Prostate gland (tissue), 2 donors: ENCODE measurements around the gene KAZALD1.

ENCODE experiments used
- POLR2AphosphoS5 ChIP-seq: sonication (generic); formaldehyde crosslinking; IDR thresholded peaks from one replicate; pipeline ENCODE4 v1.6.1; 2017; ENCODE audit warnings: antibody characterized with exemption
- TF ChIP-seq, protein P1 (sequence below), 4 experiments: fragments of 200-600 bp in 2 of 4; fragments of 450-650 bp in 2 of 4; sonication (generic) in 2 of 4; IDR thresholded peaks; 1 replicate in 3 of 4; 2 replicates in 1 of 4; pipeline ENCODE4 v1.5.1; 2016 to 2019; ENCODE audit warnings: antibody characterized with exemption in 4 of 4, mild to moderate bottlenecking in 2 of 4, moderate library complexity in 2 of 4

DNA sequence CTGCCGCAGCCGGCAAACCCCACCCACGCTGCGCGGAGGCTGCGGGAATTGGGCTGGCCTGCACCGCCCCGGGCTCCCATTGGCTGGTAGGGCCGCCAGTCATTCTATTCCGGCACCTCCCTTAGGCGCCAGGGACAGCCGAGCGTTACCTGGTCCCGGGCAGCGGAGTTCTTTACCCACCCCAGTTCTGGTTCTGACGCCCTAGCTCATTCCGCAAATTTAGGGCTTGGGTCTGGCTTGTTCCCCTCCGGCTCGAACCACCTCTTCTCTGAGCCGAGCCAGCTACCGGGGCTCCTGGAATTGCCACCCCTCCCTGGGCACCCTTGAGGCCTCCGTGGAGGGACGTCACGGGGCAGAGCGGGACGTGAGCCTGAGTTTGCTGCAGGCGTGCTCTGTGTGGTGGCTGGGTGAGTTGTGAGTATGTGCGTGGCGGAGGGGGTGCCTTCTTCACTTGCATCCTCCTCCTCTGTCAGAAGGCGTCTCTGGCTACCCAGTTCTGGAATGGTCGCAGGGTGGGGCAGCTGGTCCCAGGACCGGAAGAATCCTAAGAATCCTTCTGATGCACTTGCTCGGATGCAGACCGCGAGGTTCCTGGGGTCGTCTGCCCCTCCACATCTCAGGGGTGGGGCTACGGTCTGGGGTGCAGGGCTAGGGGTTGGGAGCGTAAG is 30.5 kb upstream of the KAZALD1 start, which contains the start of the genes PDZD7 and SFXN3:
- TF ChIP-seq, protein P1, sequence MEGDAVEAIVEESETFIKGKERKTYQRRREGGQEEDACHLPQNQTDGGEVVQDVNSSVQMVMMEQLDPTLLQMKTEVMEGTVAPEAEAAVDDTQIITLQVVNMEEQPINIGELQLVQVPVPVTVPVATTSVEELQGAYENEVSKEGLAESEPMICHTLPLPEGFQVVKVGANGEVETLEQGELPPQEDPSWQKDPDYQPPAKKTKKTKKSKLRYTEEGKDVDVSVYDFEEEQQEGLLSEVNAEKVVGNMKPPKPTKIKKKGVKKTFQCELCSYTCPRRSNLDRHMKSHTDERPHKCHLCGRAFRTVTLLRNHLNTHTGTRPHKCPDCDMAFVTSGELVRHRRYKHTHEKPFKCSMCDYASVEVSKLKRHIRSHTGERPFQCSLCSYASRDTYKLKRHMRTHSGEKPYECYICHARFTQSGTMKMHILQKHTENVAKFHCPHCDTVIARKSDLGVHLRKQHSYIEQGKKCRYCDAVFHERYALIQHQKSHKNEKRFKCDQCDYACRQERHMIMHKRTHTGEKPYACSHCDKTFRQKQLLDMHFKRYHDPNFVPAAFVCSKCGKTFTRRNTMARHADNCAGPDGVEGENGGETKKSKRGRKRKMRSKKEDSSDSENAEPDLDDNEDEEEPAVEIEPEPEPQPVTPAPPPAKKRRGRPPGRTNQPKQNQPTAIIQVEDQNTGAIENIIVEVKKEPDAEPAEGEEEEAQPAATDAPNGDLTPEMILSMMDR (IDR thresholded peaks at IDR 0.05) = peak in 1 of 4 experiments; percentile 32
- TF ChIP-seq POLR2AphosphoS5 = peak; percentile 94
